WTC11 (cell line): ENCODE data around the gene ZFAND6. TPM values are rescaled to one million over a fixed set of nuclear protein-coding genes. Genes with fewer than 3 reads are reported as not detected.
A peak's percentile ranks its signal among the peaks of the same experiment; 100 is the strongest.

Experiments
- ATAC-seq: fragments of 200-7000 bp; cut with Tn5 transposase; 2 replicates; pipeline ENCODE4 v1.10.0; 2021; ENCODE audit warnings: mild to moderate bottlenecking, moderate library complexity
- CTCF ChIA-PET: fragments of 300-600 bp; sonication (Branson Sonifier 250); formaldehyde crosslinking; loops from one replicate; lab custom pipeline; 2021; ENCODE audit warnings: antibody characterized with exemption; lab: Charles Lee
- POLR2A ChIA-PET: fragments of 350-600 bp; sonication (Branson Sonifier 250); formaldehyde crosslinking; loops from one replicate; lab custom pipeline; 2021; ENCODE audit warnings: antibody characterized with exemption; lab: Charles Lee
- DNase-seq: peaks from one replicate; pipeline ENCODE4 v3.0.0; 2021; ENCODE audit warnings: low spot score
- H3K27ac Mint-ChIP-seq: 2 replicates; pipeline ENCODE4 v1.8.0; 2021; ENCODE audit warnings: mixed read lengths
- H3K27me3 Mint-ChIP-seq: 2 replicates; pipeline ENCODE4 v1.8.0; 2021; ENCODE audit warnings: low read depth, mild to moderate bottlenecking, moderate library complexity, mixed read lengths
- H3K36me3 Mint-ChIP-seq: 2 replicates; pipeline ENCODE4 v1.8.0; 2021; ENCODE audit warnings: mixed read lengths
- H3K4me1 Mint-ChIP-seq: 2 replicates; pipeline ENCODE4 v1.8.0; 2022; ENCODE audit warnings: mixed read lengths
- H3K4me3 Mint-ChIP-seq: 2 replicates; pipeline ENCODE4 v1.8.0; 2021; ENCODE audit warnings: mild to moderate bottlenecking, moderate library complexity, mixed read lengths
- H3K9me3 Mint-ChIP-seq: 2 replicates; pipeline ENCODE4 v1.8.0; 2021; ENCODE audit warnings: mixed read lengths
- CBFB ChIP-seq: sonication (generic); formaldehyde crosslinking; IDR thresholded peaks from 2 replicates; pipeline ENCODE4 v1.8.1; 2022; ENCODE audit warnings: mild to moderate bottlenecking, low read depth, missing genetic modification reagents
- ESRRA ChIP-seq: sonication (generic); formaldehyde crosslinking; IDR thresholded peaks from 2 replicates; pipeline ENCODE4 v1.8.1; 2022; ENCODE audit warnings: mild to moderate bottlenecking, missing genetic modification reagents, borderline replicate concordance
- GRHL2 ChIP-seq: fragments of 250-450 bp; sonication (Bioruptor Pico); IDR thresholded peaks from 2 replicates; pipeline ENCODE4 v1.8.0; 2022; ENCODE audit warnings: mild to moderate bottlenecking, moderate library complexity; ENCODE audit not compliant: insufficient replicate concordance, severe bottlenecking
- MYBL2 ChIP-seq: sonication (generic); formaldehyde crosslinking; IDR thresholded peaks from 2 replicates; pipeline ENCODE4 v1.8.1; 2023; ENCODE audit warnings: mild to moderate bottlenecking, moderate library complexity, missing genetic modification reagents
- NR1H2 ChIP-seq: sonication (generic); formaldehyde crosslinking; IDR thresholded peaks from 2 replicates; pipeline ENCODE4 v1.9.0; 2021; ENCODE audit warnings: mild to moderate bottlenecking, moderate library complexity, missing genetic modification reagents
- NR2C2 ChIP-seq: sonication (generic); formaldehyde crosslinking; IDR thresholded peaks from 2 replicates; pipeline ENCODE4 v1.8.0; 2022; ENCODE audit warnings: mild to moderate bottlenecking, missing genetic modification reagents
- OVOL2 ChIP-seq: fragments of 250-450 bp; sonication (Bioruptor Pico); IDR thresholded peaks from 2 replicates; pipeline ENCODE4 v1.9.0; 2021; ENCODE audit warnings: mild to moderate bottlenecking, borderline replicate concordance
- TEAD1 ChIP-seq: sonication (generic); formaldehyde crosslinking; IDR thresholded peaks from 2 replicates; pipeline ENCODE4 v1.8.0; 2022; ENCODE audit warnings: mild to moderate bottlenecking, missing genetic modification reagents
- ZNF121 ChIP-seq: sonication (generic); formaldehyde crosslinking; IDR thresholded peaks from 2 replicates; pipeline ENCODE4 v1.8.0; 2023; ENCODE audit warnings: missing genetic modification reagents
- ZNF138 ChIP-seq: sonication (generic); formaldehyde crosslinking; conservative IDR thresholded peaks from 2 replicates; pipeline ENCODE4 v1.8.1; 2022; ENCODE audit warnings: mild to moderate bottlenecking, moderate library complexity, missing genetic modification reagents
- total RNA-seq: library from RNA; stranded (reverse); gene quantifications from 3 replicates; pipeline ENCODE4 v1.2.3, GENCODE V29; 2021
- TF ChIP-seq, protein P1 (sequence below): fragments of 250-450 bp; sonication (Bioruptor Pico); IDR thresholded peaks from 2 replicates; pipeline ENCODE4 v1.9.0; 2021; ENCODE audit warnings: mild to moderate bottlenecking, borderline replicate concordance
- TF ChIP-seq, protein P2 (sequence below): sonication (generic); formaldehyde crosslinking; IDR thresholded peaks from 2 replicates; pipeline ENCODE4 v1.8.0; 2022; ENCODE audit warnings: mild to moderate bottlenecking, missing genetic modification reagents
- TF ChIP-seq, protein P3 (sequence below): fragments of 250-450 bp; sonication (Bioruptor Pico); IDR thresholded peaks from 2 replicates; pipeline ENCODE4 v1.9.0; 2021; ENCODE audit warnings: moderate library complexity, mild to moderate bottlenecking, inconsistent platforms, borderline replicate concordance
- TF ChIP-seq, protein P4 (sequence below): sonication (generic); formaldehyde crosslinking; IDR thresholded peaks from 2 replicates; pipeline ENCODE4 v1.8.1; 2022; ENCODE audit warnings: mild to moderate bottlenecking, missing genetic modification reagents, moderate library complexity, borderline replicate concordance

ZFAND6 gene
- total RNA-seq, 1 experiment from 2014 or later: 114 TPM

DNA sequence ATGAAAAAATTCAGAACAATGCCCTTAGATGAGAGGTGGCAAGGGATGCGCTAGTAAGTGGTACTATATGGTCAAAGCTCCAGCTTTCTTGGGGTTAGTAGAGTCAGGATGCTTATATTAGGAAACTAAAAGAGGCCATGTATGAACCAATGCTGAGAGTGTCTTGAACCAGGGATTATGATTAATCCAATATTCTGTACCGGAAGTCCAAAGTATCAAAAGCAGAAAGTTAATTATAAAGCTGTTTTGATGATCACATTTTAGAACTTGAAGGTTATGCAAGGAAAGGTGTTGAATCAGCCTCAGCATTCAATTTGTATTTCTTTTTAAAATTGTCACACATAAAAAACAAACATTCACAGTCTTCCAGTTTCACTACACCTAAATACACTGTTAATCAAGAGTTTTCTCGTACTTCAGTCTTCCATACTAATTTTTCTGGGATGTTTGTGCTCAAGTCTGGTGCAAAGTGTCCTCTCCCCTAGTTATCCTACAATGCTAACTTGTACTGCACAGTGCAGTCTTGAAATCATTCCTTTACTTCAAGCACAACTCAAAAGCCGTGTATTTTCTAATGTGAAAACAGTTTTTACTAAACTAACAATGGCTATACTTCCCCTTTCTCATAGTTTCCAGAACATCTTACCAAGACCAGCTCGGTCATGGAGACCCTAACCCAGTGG lies 82.6 kb downstream of the ZFAND6 start (continued):
- TF ChIP-seq ESRRA (CRISPR knock-in tag) (no peak), ZNF138 (CRISPR knock-in tag) (no peak), CBFB (CRISPR knock-in tag) (no peak), ZNF121 (CRISPR knock-in tag) (no peak), OVOL2 (CRISPR knock-in tag) (no peak)
- TF ChIP-seq, protein P1, sequence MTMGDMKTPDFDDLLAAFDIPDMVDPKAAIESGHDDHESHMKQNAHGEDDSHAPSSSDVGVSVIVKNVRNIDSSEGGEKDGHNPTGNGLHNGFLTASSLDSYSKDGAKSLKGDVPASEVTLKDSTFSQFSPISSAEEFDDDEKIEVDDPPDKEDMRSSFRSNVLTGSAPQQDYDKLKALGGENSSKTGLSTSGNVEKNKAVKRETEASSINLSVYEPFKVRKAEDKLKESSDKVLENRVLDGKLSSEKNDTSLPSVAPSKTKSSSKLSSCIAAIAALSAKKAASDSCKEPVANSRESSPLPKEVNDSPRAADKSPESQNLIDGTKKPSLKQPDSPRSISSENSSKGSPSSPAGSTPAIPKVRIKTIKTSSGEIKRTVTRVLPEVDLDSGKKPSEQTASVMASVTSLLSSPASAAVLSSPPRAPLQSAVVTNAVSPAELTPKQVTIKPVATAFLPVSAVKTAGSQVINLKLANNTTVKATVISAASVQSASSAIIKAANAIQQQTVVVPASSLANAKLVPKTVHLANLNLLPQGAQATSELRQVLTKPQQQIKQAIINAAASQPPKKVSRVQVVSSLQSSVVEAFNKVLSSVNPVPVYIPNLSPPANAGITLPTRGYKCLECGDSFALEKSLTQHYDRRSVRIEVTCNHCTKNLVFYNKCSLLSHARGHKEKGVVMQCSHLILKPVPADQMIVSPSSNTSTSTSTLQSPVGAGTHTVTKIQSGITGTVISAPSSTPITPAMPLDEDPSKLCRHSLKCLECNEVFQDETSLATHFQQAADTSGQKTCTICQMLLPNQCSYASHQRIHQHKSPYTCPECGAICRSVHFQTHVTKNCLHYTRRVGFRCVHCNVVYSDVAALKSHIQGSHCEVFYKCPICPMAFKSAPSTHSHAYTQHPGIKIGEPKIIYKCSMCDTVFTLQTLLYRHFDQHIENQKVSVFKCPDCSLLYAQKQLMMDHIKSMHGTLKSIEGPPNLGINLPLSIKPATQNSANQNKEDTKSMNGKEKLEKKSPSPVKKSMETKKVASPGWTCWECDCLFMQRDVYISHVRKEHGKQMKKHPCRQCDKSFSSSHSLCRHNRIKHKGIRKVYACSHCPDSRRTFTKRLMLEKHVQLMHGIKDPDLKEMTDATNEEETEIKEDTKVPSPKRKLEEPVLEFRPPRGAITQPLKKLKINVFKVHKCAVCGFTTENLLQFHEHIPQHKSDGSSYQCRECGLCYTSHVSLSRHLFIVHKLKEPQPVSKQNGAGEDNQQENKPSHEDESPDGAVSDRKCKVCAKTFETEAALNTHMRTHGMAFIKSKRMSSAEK (CRISPR knock-in tag): no peak
- TF ChIP-seq, protein P2, sequence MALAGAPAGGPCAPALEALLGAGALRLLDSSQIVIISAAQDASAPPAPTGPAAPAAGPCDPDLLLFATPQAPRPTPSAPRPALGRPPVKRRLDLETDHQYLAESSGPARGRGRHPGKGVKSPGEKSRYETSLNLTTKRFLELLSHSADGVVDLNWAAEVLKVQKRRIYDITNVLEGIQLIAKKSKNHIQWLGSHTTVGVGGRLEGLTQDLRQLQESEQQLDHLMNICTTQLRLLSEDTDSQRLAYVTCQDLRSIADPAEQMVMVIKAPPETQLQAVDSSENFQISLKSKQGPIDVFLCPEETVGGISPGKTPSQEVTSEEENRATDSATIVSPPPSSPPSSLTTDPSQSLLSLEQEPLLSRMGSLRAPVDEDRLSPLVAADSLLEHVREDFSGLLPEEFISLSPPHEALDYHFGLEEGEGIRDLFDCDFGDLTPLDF (CRISPR knock-in tag): no peak

DNA sequence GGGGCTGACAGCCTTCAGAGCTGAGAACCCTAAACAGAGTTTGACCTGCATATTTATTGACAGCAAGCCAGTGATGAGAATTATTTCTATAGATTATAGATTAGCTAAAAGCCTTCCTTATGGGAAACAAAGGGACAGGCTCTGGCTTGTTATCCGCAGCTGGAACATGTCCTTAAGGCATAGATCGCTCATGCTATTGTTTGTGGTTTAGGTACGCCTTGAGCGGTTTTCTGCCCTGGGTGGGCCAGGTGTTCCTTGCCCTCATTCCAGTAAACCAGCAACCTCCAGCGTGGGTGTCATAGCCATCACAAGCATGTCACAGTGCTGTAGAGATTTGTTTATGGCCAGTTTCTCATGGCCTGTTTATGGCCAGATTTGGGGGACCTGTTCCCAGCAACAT lies 83.2 kb downstream of the ZFAND6 start:
- Mint-ChIP-seq H3K36me3 (peaks cover 4% of the 10 kb centered on the region), H3K27ac (peak overlapping the region; percentile 3; the same call in 1 of the 2 replicates), H3K4me1 (no peaks in the 10 kb centered on the region), H3K4me3 (no peak overlapping the region), H3K9me3 (0 out of 2 replicates have a peak, but pooled peaks cover 3% of the 10 kb centered on the region), H3K27me3 (no peaks in the 10 kb centered on the region)
- POLR2A ChIA-PET: no interaction called here
- no peak for DNase-seq
- CTCF ChIA-PET: interaction anchor here (1.0 kb wide), 1 partner anchor 289 kb away, joined by 3 read pairs; no protein-coding TSS in a partner anchor
- no peak for TF ChIP-seq NR2C2 (CRISPR knock-in tag)
- no peak for TF ChIP-seq GRHL2 (CRISPR knock-in tag)
- ATAC-seq: no peak

DNA sequence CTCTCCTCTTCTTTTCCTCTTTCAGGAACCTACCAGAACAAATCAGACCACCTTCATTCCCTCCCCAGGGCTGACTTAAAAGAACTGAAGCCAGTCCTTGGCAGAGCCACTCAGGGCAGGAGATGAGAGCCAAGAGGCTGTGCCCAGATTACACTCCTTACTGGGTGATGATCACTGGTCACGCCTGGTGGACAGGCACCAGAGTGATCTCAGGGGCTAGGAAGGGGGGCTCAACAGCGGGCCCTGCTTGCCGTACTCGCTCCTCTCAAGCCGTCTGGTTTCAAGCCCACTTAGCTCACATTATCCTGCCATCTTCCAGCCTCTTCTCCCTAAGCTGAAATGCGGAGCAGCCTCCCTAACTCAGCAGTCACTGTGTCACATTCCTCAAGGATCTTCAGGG lies 91.7 kb downstream of the ZFAND6 start:
- H3K9me3 Mint-ChIP-seq: 0 out of 2 replicates have a peak, but pooled peaks cover 3% of the 10 kb centered on the region
- peaks cover 30% of the 10 kb centered on the region for H3K4me1 Mint-ChIP-seq
- no peak for DNase-seq
- no peak overlapping the region for H3K4me3 Mint-ChIP-seq
- ChIA-PET CTCF (no interaction called here), POLR2A (interaction anchor here (3.0 kb wide), 1 partner anchor 91 kb away, joined by 17 read pairs; the partner anchor contains the start of gene ZFAND6)
- H3K36me3 Mint-ChIP-seq: no peaks in the 10 kb centered on the region
- ATAC-seq: no peak
- no peak for TF ChIP-seq NR1H2 (CRISPR knock-in tag)
- TF ChIP-seq MYBL2 (CRISPR knock-in tag): no peak
- TF ChIP-seq, protein P3, sequence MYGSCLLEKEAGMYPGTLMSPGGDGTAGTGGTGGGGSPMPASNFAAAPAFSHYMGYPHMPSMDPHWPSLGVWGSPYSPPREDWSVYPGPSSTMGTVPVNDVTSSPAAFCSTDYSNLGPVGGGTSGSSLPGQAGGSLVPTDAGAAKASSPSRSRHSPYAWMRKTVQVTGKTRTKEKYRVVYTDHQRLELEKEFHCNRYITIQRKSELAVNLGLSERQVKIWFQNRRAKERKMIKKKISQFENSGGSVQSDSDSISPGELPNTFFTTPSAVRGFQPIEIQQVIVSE: no peak
- TF ChIP-seq, protein P4, sequence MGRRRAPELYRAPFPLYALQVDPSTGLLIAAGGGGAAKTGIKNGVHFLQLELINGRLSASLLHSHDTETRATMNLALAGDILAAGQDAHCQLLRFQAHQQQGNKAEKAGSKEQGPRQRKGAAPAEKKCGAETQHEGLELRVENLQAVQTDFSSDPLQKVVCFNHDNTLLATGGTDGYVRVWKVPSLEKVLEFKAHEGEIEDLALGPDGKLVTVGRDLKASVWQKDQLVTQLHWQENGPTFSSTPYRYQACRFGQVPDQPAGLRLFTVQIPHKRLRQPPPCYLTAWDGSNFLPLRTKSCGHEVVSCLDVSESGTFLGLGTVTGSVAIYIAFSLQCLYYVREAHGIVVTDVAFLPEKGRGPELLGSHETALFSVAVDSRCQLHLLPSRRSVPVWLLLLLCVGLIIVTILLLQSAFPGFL (CRISPR knock-in tag): no peak
- no peak for TF ChIP-seq TEAD1 (CRISPR knock-in tag)
- TF ChIP-seq, all 79 proteins: peak for 0
- peaks cover 10% of the 10 kb centered on the region for H3K27me3 Mint-ChIP-seq
- H3K27ac Mint-ChIP-seq: no peak overlapping the region
